ENCODE results near the gene TOM1L1.
A peak's percentile ranks its signal among the peaks of the same experiment; 100 is the strongest.

Gene TOM1L1

DNA sequence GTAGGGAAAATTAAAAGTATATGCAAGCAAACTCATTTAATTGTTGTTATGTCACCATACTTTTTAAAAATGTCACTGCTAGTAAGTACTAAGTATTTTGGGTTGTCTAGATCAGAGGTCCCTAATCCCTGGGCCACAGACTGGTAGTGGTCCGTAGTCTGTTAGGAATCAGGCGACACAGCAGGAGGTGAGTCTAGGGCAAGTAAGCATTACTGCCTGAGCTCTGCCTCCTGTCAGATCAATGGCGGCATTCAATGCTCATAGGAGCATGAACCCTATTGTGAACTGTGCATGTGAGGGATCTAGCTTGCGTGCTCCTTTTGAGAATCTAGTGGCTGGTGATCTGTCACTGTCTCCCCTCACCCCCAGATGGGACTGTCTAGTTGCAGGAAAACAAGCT, 89.5 kb downstream of the TOM1L1 start:
- TF ChIP-seq, protein P1, sequence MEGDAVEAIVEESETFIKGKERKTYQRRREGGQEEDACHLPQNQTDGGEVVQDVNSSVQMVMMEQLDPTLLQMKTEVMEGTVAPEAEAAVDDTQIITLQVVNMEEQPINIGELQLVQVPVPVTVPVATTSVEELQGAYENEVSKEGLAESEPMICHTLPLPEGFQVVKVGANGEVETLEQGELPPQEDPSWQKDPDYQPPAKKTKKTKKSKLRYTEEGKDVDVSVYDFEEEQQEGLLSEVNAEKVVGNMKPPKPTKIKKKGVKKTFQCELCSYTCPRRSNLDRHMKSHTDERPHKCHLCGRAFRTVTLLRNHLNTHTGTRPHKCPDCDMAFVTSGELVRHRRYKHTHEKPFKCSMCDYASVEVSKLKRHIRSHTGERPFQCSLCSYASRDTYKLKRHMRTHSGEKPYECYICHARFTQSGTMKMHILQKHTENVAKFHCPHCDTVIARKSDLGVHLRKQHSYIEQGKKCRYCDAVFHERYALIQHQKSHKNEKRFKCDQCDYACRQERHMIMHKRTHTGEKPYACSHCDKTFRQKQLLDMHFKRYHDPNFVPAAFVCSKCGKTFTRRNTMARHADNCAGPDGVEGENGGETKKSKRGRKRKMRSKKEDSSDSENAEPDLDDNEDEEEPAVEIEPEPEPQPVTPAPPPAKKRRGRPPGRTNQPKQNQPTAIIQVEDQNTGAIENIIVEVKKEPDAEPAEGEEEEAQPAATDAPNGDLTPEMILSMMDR (IDR thresholded peaks at IDR 0.05; ENCODE audit: extremely low read depth, insufficient read depth, missing control alignments), result no peak
- no peak for DNase-seq (ENCODE audit: low spot score)
- in situ Hi-C loops (cut with MboI; ENCODE audit: low pct_unique_long_range_greater_than_20kb, low sequenced_read_pairs, unreplicated experiment), result loop anchor here (25.0 kb wide), 2 partner anchors 322 to 522 kb away; partner anchors contain the start of gene SMIM36

DNA sequence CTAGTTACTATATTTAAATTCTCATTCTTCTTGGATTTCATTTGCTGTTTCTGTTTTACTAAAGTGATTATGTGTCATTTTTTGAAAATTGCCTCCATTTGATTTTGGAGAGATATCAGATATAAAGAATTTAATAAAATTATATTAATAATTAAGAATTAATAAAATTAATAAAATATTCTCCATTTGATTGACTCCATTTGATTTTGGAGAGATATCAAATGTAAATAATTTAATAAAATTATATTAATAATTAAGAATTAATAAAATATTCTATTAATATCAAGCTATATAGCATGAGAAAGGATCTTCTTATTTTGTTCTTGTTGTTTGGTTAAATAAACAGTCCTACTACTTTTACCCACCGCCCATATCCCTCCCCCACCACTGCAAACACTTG, 90.9 kb downstream of the TOM1L1 start:
- no peak for DNase-seq (ENCODE audit: low spot score)
- TF ChIP-seq, protein P1 (IDR thresholded peaks at IDR 0.05; ENCODE audit: extremely low read depth, insufficient read depth, missing control alignments), result no peak
- in situ Hi-C loops (cut with MboI; ENCODE audit: low pct_unique_long_range_greater_than_20kb, low sequenced_read_pairs, unreplicated experiment), result loop anchor here (25.0 kb wide), 2 partner anchors 321 to 521 kb away; partner anchors contain the start of gene SMIM36

DNA sequence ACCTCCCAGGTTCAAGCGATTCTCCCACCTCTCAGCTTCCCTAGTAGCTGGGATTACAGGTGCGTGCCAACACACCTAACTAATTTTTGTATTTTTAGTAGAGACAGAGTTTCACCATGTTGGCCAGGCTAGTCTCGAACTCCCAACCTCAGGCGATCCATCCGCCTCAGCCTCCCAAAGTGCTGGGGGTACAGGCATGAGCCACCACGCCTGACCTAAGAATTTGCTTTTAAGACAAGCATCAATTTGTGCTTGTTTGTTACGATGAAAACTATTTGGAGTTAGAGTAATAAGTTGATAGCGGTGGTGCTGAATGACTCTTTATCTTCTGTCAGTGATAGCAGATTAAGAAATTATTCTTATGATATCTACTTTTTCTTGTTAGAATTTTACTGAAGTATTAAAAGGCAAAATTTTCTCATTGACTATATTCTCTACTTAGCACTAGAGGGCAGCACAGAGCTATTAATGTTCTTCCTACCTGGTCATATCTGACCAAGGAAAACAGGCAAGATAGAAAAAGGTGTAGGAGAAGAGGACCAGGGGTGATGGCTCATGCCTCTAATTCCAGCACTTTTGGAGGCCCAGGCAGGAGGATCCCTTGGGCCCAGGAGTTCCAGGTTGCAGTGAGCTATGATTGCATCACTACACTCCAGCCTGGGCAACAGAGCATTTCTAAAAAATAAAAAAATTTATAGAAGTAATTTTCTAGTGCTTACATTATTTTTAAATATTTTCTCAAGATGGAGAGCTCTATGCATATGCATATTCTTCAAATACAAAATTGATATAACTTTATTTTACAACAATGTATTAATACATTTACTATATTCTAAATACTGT, 92.4 kb downstream of the TOM1L1 start:
- in situ Hi-C loops (cut with MboI; ENCODE audit: low pct_unique_long_range_greater_than_20kb, low sequenced_read_pairs, unreplicated experiment), result loop anchor here (25.0 kb wide), 2 partner anchors 319 to 519 kb away; partner anchors contain the start of gene SMIM36
- TF ChIP-seq, protein P1 (IDR thresholded peaks at IDR 0.05; ENCODE audit: extremely low read depth, insufficient read depth, missing control alignments), result peak; percentile 68
- DNase-seq (ENCODE audit: low spot score), result peak; percentile 33

DNA sequence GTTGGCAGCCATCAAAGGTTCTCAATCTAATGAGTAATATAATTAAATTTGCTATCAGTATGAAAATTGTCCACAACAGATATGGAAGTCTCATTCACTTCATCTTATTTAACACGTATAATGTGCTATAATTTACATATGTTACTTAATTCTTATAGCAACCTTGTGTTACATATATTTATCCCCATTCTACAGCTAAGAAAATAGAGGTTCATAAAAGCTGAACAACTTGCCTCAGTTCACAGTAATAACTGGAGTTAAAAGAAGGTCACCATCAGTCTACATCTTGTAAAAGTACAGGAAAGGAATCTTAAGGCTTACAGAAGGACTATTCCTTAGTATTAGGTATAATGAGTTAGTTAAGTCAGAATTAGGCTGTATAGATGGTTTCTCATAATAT, 95.8 kb downstream of the TOM1L1 start:
- in situ Hi-C loops (cut with MboI; ENCODE audit: low pct_unique_long_range_greater_than_20kb, low sequenced_read_pairs, unreplicated experiment), result loop anchor here (25.0 kb wide), 2 partner anchors 316 to 516 kb away; partner anchors contain the start of gene SMIM36
- DNase-seq (ENCODE audit: low spot score), result no peak
- TF ChIP-seq, protein P1 (IDR thresholded peaks at IDR 0.05; ENCODE audit: extremely low read depth, insufficient read depth, missing control alignments), result no peak

DNA sequence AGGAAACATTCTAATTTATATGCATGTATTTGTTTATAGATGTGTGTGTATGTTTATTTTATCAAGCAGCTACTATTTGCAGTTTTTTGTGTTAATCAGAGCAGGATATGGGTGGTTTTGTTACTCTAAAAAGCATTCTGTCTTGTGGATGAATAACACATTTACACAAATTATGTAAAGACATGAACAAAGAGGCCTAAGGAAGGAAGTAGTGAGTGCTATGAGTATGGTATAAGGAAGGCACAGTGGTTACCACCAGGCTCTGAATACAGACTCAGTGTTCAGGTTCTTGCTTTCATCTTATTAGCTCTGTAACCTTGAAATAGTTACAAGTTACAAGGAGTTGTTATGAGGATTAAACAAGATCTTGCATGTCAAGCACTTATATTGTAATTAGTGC, 101.8 kb downstream of the TOM1L1 start:
- TF ChIP-seq, protein P1 (IDR thresholded peaks at IDR 0.05; ENCODE audit: extremely low read depth, insufficient read depth, missing control alignments), result no peak
- in situ Hi-C loops (cut with MboI; ENCODE audit: low pct_unique_long_range_greater_than_20kb, low sequenced_read_pairs, unreplicated experiment), result no loop called here

DNA sequence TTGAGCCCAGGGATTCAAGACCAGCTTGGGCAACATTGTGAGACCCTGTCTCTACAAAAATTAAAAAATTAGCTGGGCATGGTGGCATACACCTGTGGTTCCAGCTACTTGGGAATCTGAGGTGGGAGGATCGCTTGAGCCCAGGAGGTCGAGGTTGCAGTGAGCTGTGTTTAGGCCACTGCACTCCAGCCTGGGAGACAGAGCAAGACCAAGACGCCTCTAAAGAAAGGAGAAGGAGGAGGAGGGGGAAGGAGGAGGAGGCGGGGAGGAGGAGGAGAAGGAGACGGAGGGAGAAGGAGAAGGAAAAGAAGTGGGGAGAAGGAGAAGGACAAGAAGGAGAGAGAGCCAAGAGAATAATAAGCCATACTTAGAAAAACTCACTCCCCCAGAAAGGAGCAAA, 103.8 kb downstream of the TOM1L1 start:
- in situ Hi-C loops (cut with MboI; ENCODE audit: low pct_unique_long_range_greater_than_20kb, low sequenced_read_pairs, unreplicated experiment), result no loop called here
- DNase-seq (ENCODE audit: low spot score), result no peak
- TF ChIP-seq, protein P1 (IDR thresholded peaks at IDR 0.05; ENCODE audit: extremely low read depth, insufficient read depth, missing control alignments), result no peak

More for the DNA sequence above, 101.8 kb downstream of the TOM1L1 start:
- no peak for DNase-seq (ENCODE audit: low spot score)
